ENCODE results near the gene C20orf204.
A peak's percentile ranks its signal among the peaks of the same experiment; 100 is the strongest.

Gene C20orf204

DNA sequence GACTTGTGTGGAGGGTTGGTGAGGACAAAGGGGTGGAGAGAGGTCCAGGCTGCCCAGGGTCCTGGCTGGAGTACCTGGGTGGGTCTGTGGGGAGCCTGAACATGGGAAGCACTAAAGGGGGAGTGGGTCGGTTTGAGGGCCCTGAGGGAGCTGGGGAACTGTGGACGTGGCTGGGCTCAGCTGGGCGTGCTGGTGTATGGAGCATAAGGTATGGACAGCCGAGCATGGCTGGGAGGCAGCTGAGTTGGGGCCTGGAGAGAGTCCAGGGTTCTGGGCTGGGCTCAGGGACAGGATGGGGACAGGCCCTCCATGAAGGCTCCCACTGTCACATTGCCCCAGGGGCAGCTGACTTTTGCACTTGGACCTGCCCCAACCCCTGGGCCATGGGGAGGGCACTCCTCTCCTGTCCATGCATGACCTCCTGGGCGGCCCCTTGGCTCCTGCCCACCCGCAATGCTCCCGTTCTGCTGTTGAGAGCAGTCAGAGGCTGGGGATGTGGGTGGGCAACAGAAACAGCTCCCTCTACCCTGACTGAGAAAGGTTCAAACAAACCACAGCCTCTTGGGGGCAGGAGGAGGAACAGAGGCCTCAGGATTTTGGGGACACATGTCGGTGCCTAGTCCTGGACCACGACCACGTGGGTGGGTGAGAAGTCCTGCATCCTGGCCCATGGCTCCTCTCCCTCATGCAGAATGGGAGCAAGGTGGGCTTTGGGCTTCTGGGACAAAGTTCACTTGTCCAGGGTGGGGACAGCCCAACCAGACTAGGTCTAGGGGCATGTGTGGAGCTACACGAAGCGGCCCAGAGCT lies 4.5 kb downstream of the C20orf204 start:
- TF ChIP-seq FOXP2 (optimal IDR thresholded peaks at IDR 0.05; ENCODE audit: borderline replicate concordance, extremely low read depth, extremely low read length, insufficient read depth): no peak
- no peak for TF ChIP-seq TAF1 (IDR thresholded peaks at IDR 0.05; ENCODE audit: borderline replicate concordance, insufficient read depth, low read length)
- no peak for TF ChIP-seq POLR2AphosphoS5 (IDR thresholded peaks at IDR 0.05; ENCODE audit: low read depth, low read length)
- TF ChIP-seq SIN3A (IDR thresholded peaks at IDR 0.05; ENCODE audit: borderline replicate concordance, insufficient read depth, low read length): no peak
- TF ChIP-seq, protein P1, sequence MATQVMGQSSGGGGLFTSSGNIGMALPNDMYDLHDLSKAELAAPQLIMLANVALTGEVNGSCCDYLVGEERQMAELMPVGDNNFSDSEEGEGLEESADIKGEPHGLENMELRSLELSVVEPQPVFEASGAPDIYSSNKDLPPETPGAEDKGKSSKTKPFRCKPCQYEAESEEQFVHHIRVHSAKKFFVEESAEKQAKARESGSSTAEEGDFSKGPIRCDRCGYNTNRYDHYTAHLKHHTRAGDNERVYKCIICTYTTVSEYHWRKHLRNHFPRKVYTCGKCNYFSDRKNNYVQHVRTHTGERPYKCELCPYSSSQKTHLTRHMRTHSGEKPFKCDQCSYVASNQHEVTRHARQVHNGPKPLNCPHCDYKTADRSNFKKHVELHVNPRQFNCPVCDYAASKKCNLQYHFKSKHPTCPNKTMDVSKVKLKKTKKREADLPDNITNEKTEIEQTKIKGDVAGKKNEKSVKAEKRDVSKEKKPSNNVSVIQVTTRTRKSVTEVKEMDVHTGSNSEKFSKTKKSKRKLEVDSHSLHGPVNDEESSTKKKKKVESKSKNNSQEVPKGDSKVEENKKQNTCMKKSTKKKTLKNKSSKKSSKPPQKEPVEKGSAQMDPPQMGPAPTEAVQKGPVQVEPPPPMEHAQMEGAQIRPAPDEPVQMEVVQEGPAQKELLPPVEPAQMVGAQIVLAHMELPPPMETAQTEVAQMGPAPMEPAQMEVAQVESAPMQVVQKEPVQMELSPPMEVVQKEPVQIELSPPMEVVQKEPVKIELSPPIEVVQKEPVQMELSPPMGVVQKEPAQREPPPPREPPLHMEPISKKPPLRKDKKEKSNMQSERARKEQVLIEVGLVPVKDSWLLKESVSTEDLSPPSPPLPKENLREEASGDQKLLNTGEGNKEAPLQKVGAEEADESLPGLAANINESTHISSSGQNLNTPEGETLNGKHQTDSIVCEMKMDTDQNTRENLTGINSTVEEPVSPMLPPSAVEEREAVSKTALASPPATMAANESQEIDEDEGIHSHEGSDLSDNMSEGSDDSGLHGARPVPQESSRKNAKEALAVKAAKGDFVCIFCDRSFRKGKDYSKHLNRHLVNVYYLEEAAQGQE (IDR thresholded peaks at IDR 0.05; ENCODE audit: insufficient read depth in 1 of 2, low read depth in 2 of 2, low read length in 2 of 2): no peak

DNA sequence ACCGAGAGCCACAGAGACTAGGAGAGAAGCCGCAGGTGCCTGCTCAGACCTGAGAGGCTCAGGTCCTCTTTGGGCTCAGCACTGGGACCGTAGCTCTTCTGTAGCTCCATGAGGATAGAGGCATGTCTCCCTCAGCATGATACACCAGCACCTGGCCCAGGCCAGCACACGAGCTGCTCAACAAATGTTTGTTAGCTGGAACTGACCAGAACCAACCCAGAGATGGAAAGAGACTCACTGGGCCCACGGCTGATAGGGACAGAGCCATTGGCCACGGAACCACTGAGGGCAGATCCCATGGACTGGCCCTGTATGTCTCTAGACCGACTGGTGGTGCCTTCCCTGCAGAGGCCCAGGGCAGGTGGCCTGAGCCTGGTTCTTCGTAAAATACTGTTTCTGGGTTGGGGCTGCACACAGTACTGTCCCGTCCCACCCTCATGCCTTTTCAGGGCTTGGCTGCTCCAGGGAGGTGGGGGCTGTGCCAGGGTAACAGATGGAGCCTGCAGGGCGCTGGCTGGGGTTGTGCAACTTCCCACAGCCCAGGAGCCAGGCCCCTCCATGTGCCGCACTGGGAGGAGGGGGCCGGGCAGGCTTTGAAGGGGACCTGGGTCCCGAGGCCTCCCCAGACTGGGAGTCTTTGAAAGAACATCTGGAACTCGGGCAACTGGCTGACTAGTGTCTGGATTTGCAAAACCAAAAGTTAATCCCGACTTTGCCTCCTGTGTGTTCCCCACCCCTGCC lies 5.2 kb downstream of the C20orf204 start:
- TF ChIP-seq SIN3A (IDR thresholded peaks at IDR 0.05; ENCODE audit: borderline replicate concordance, insufficient read depth, low read length) (no peak), TAF1 (IDR thresholded peaks at IDR 0.05; ENCODE audit: borderline replicate concordance, insufficient read depth, low read length) (no peak), POLR2AphosphoS5 (IDR thresholded peaks at IDR 0.05; ENCODE audit: low read depth, low read length) (no peak), FOXP2 (optimal IDR thresholded peaks at IDR 0.05; ENCODE audit: borderline replicate concordance, extremely low read depth, extremely low read length, insufficient read depth) (no peak)
- TF ChIP-seq, protein P1 (IDR thresholded peaks at IDR 0.05; ENCODE audit: insufficient read depth in 1 of 2, low read depth in 2 of 2, low read length in 2 of 2): no peak

DNA sequence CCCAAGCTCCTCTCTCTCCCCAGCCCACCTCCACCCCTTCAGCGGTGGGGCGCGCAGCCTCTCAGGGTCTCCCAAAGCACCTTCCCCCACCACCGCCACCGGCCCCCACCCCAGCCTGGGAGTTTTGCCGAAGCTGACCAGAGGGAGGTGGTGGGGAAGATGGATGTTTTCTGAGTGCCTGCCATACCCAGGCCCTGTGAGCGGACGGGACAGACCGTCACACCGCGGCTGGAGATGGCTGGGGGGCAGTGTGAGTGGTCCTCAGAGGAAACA lies 5.7 kb downstream of the C20orf204 start:
- TF ChIP-seq FOXP2 (optimal IDR thresholded peaks at IDR 0.05; ENCODE audit: borderline replicate concordance, extremely low read depth, extremely low read length, insufficient read depth): no peak
- TF ChIP-seq POLR2AphosphoS5 (IDR thresholded peaks at IDR 0.05; ENCODE audit: low read depth, low read length): no peak
- TF ChIP-seq, protein P1 (IDR thresholded peaks at IDR 0.05; ENCODE audit: insufficient read depth in 1 of 2, low read depth in 2 of 2, low read length in 2 of 2): no peak
- TF ChIP-seq TAF1 (IDR thresholded peaks at IDR 0.05; ENCODE audit: borderline replicate concordance, insufficient read depth, low read length): no peak
- TF ChIP-seq SIN3A (IDR thresholded peaks at IDR 0.05; ENCODE audit: borderline replicate concordance, insufficient read depth, low read length): no peak

DNA sequence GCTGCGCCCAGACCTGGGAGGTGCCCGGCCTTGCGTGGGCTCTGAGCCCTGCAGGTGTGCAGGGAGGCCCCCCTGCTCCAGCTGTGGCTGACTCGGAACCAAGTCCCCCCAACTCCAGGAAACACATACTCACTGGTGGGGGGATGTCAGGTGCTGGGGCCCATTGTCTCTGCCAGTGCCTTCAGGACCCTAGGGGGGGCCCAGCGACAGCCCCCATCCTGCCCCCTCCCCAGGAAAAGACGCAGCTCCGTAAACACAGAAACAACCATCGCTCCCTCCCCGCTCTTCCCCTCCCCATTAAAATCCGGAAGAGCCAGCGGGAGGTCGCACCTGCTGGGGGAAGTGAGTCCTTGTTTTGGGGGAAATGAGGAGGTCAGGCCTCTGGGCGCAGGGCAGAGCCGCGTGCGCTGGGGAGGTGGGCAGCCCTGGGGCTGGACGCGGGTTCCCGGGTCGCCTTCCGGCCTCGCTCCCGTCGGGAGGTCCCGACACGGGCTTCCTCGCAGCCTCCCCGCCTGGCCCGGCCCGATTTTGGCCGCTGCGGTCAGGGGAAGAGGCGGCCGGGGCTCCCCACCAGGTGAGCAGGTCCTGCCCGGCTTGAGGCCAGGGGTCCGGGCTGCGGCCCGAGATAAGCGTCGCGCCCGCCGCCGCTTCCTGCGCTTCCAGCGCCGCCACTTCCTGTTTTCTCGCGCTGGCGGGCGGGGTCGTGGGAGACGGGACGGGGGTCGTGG lies 6.2 kb downstream of the C20orf204 start:
- TF ChIP-seq, protein P1 (IDR thresholded peaks at IDR 0.05; ENCODE audit: insufficient read depth in 1 of 2, low read depth in 2 of 2, low read length in 2 of 2): no peak
- TF ChIP-seq FOXP2 (optimal IDR thresholded peaks at IDR 0.05; ENCODE audit: borderline replicate concordance, extremely low read depth, extremely low read length, insufficient read depth): peak; percentile 25
